Chondrocyte (in vitro differentiated cells): Measurements from ENCODE around the gene SLC6A19. TPM values are rescaled to one million over a fixed set of nuclear protein-coding genes. Genes with fewer than 3 reads are reported as not detected.
A peak's percentile ranks its signal among the peaks of the same experiment; 100 is the strongest.

Source experiments
- DNase-seq: peaks from one replicate; pipeline ENCODE4 v3.0.0; 2021; ENCODE audit warnings: mixed read lengths, low spot score
- H3K27ac Mint-ChIP-seq: one replicate; pipeline ENCODE4 v1.8.0; 2021; ENCODE audit warnings: mild to moderate bottlenecking, moderate library complexity, mixed read lengths; ENCODE audit not compliant: unreplicated experiment
- H3K27me3 Mint-ChIP-seq: 2 replicates; pipeline ENCODE4 v1.8.0; 2021; ENCODE audit warnings: low read depth, mixed read lengths
- H3K36me3 Mint-ChIP-seq: 2 replicates; pipeline ENCODE4 v1.8.0; 2021; ENCODE audit warnings: low read depth, mixed read lengths
- H3K4me1 Mint-ChIP-seq: 2 replicates; pipeline ENCODE4 v1.8.0; 2021; ENCODE audit warnings: low read depth, mild to moderate bottlenecking, mixed read lengths
- H3K4me3 Mint-ChIP-seq: one replicate; pipeline ENCODE4 v1.8.0; 2021; ENCODE audit warnings: mild to moderate bottlenecking, moderate library complexity, mixed read lengths; ENCODE audit not compliant: unreplicated experiment
- H3K9me3 Mint-ChIP-seq: 2 replicates; pipeline ENCODE4 v1.8.0; 2021; ENCODE audit warnings: low read depth, mixed read lengths
- CTCF ChIP-seq: fragments of 200-600 bp; sonication (generic); IDR thresholded peaks from 2 replicates; pipeline ENCODE4 v1.5.0; 2021; ENCODE audit warnings: antibody characterized with exemption, mild to moderate bottlenecking, moderate library complexity
- total RNA-seq: library from RNA; stranded (reverse); gene quantifications from 3 replicates; pipeline ENCODE4 v1.2.1, GENCODE V29; 2021

Gene SLC6A19
- total RNA-seq, 1 donor from 2014 or later = not detected

DNA sequence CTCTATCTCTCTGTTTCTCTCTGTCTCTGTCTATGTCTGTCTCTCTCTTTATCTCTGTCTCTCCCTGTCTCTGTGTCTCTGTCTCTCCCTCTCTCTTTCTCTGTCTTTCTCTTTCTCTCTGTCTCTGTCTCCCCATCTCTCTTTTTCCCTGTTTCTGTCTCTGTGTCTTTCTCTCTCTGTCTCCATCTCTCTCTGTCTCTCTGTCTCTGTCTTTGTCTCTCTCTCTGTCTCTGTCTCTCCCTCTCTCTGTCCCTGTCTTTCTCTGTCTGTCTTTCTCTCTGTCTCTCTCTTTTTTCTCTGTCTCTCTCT lies 2.1 kb upstream of the SLC6A19 start:
- no peak for DNase-seq
- Mint-ChIP-seq H3K27me3 (peaks cover 15% of the 10 kb centered on the region), H3K4me1 (no peaks in the 10 kb centered on the region), H3K27ac (no peak overlapping the region), H3K4me3 (no peak overlapping the region), H3K9me3 (no peaks in the 10 kb centered on the region), H3K36me3 (no peaks in the 10 kb centered on the region)
- no peak for TF ChIP-seq CTCF

DNA sequence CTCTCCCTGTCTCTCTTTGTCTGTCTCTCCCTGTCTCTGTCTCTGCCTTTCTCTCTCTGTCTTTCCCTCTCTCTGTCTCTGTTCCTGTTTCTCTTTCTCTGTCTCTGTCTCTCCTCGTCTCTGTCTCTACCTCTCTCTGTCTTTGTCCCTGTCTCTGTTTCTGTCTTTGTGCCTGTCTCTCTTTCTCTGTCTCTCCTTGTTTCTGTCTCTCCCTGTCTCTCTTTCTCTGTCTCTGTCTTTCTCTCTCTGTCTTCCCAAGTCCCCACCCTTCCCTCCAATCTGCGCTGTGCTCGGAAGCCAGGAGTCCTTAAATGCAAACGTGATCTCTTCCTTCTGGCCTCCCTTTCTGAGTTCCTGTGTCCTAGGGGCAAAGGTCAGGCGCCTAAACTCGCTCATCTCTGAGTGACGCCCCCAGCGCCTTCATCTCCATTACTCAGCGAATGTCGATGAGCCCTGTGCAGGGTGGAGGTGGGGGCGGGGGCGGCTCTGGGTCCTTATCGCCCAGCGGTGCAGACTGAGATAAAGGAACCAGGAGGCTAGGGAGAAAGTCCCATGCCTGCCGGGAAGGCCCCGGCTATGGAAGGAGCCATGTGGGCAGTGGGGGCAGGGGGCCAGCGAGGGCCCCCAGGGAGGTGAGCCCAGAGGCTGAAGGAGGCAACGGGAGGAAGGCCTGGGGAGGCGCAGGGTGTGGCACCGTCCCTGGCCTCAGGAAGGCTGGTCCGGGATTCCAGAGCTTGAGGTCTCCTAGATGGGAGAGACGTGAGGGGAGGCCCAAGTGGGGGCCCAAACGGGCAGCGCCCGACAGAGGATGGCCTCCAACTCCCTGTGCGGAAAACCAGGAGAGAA lies 1.5 kb upstream of the SLC6A19 start:
- H3K4me3 Mint-ChIP-seq = no peak overlapping the region
- no peaks in the 10 kb centered on the region for H3K4me1 Mint-ChIP-seq
- H3K36me3 Mint-ChIP-seq = no peaks in the 10 kb centered on the region
- TF ChIP-seq CTCF = no peak
- H3K27ac Mint-ChIP-seq = no peak overlapping the region
- peaks cover 15% of the 10 kb centered on the region for H3K27me3 Mint-ChIP-seq
- no peaks in the 10 kb centered on the region for H3K9me3 Mint-ChIP-seq
- DNase-seq = peak; percentile 74

DNA sequence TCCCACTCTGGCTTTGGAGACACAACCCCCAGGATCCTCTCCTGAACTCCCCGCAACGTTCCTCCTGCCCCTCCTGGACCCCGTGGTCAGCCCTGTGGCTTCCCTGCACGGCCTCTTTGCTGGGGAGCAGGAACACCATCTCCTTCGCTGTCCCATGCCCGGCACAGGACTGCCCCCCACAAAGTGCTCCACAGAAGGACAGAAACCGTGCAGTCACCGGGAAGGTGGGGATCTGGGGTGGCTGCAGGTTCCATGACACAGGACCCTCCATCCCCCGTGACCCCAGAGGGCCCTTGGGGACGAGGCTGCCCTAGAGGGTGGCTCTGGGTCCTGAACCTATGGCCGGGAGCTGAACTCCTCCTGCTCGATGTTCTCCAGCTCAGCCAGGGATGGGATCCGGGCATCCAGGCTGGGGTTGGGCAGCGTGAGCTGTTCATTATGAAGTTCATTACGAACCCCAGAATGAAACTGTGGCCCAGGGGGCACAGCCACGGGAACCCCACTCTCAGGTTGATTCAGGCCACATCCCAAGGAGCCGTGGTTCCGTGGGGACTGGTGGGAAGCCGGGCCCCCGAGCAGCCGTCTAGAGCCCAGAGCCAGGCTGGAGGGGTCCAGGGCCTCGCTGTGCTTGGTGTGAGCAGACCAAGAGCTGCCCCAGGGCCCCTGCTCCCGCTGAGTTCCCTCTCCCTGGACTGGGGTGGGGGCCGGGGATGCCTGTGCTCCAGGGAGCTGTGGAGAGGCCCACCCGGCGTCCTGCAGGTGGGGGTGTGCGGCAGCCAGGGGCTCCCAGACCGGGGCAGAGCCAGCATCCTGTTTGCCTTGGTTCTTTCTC lies 684 bp upstream of the SLC6A19 start:
- Mint-ChIP-seq H3K9me3 (no peaks in the 10 kb centered on the region), H3K36me3 (no peaks in the 10 kb centered on the region), H3K4me3 (no peak overlapping the region), H3K27me3 (peaks cover 23% of the 10 kb centered on the region), H3K27ac (no peak overlapping the region), H3K4me1 (no peaks in the 10 kb centered on the region)
- TF ChIP-seq CTCF = no peak
- DNase-seq = peak; percentile 72

DNA sequence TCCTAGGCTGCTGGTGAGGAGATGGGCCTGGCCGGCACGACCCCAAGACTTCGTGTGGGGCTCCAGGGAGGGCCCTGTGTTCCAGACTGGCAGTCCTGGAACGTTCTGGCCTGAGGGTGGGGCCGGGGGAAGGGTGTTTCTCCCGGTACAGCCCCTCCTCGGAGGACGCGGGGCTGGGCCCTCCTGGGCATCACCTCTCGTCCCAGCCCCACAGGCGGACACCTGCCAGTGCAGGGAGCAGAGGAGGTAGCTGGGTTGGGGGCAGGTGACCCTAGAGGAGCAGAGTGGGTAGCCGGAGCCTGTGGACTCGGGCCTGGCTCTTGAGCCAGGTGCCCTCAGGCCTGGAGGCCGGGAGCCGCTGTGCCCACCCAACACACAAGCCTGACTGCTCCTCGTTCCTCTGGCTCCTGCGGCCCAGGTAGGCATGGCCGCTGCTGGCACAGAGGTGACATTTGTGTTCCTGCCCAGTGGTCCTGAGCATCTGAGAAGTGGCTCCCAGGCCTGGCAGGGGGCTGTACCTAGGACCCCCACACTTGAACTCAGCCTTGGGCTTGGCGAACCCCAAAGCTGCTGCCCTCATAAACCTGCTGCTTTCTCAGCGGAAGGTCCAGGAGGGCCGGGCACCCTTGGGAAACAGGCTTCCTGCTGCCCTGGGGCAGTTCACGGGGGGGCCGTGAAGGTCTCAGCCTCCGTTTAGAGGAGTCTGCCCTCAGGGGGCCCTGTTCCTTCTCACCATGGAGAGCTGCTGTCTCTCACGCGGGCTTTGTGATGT lies 817 bp downstream of the SLC6A19 start:
- no peaks in the 10 kb centered on the region for H3K4me1 Mint-ChIP-seq
- H3K9me3 Mint-ChIP-seq = no peaks in the 10 kb centered on the region
- DNase-seq = peak; percentile 80
- no peak overlapping the region for H3K4me3 Mint-ChIP-seq
- no peaks in the 10 kb centered on the region for H3K36me3 Mint-ChIP-seq
- peaks cover 25% of the 10 kb centered on the region for H3K27me3 Mint-ChIP-seq
- TF ChIP-seq CTCF = no peak
- no peak overlapping the region for H3K27ac Mint-ChIP-seq

DNA sequence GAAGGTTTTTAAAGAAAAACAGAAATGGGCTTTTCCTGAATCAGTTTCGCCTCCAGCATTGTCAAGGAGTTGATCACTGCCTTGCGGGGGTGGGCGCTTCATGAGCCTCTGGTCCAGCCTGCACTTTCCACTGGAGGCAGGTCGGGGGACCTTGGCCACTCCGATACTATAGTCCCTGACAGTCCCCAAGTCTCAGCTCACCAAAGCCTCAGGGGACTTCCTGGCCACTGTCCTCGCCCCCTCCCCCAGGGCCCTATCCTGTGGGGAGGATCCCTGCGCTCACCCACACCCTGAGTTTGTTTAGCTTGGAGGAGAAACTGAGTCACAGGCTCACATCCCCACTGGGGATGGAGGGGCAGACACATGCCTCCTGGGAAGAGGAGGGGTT lies 1.4 kb downstream of the SLC6A19 start:
- DNase-seq = peak; percentile 58
- TF ChIP-seq CTCF = no peak
- peaks cover 29% of the 10 kb centered on the region for H3K27me3 Mint-ChIP-seq
- H3K36me3 Mint-ChIP-seq = no peaks in the 10 kb centered on the region
- no peak overlapping the region for H3K27ac Mint-ChIP-seq
- H3K4me1 Mint-ChIP-seq = no peaks in the 10 kb centered on the region
- no peak overlapping the region for H3K4me3 Mint-ChIP-seq
- no peaks in the 10 kb centered on the region for H3K9me3 Mint-ChIP-seq
